Bronchial epithelial cell (primary cell): Measurements from ENCODE around the gene ERP27. TPM values are rescaled to one million over a fixed set of nuclear protein-coding genes. Genes with fewer than 3 reads are reported as not detected.

Experiments
- DNase-seq: peaks from one replicate; pipeline ENCODE4 v3.0.0-alpha.2; 2010; ENCODE audit warnings: low read depth
- FAIRE-seq: peaks from 2 replicates; lab custom pipeline; 2011; peaks lifted over from hg19 to GRCh38; lab: Jason Lieb, UNC
- H3K27me3 ChIP-seq: 2 replicates; pipeline ENCODE4 v1.5.1; 2011; ENCODE audit warnings: low read length; ENCODE audit not compliant: control insufficient read depth, insufficient read depth
- H3K36me3 ChIP-seq: 2 replicates; pipeline ENCODE4 v1.5.1; 2011; ENCODE audit warnings: low read length; ENCODE audit not compliant: control insufficient read depth, insufficient read depth
- H3K4me3 ChIP-seq: 2 replicates; pipeline ENCODE4 v1.5.1; 2011; ENCODE audit warnings: mild to moderate bottlenecking, low read depth, low read length, control low read depth
- total RNA-seq: library from RNA; depleted of rRNA; stranded (reverse); fragments of >200 nt; gene quantifications from 2 replicates; pipeline ENCODE4 v1.2.1, GENCODE V29; 2014
- TF ChIP-seq, protein P1 (sequence below): IDR thresholded peaks from 2 replicates; pipeline ENCODE4 v1.5.1; 2011; ENCODE audit warnings: mild to moderate bottlenecking, moderate library complexity, low read length, control low read depth, inconsistent platforms; ENCODE audit not compliant: insufficient read depth, severe bottlenecking

The ERP27 gene
- total RNA-seq, 1 donor from 2014 or later: not detected

- DNase-seq: peak; percentile 44
- no peaks in the 10 kb centered on the region for H3K27me3 ChIP-seq
- TF ChIP-seq, protein P1, sequence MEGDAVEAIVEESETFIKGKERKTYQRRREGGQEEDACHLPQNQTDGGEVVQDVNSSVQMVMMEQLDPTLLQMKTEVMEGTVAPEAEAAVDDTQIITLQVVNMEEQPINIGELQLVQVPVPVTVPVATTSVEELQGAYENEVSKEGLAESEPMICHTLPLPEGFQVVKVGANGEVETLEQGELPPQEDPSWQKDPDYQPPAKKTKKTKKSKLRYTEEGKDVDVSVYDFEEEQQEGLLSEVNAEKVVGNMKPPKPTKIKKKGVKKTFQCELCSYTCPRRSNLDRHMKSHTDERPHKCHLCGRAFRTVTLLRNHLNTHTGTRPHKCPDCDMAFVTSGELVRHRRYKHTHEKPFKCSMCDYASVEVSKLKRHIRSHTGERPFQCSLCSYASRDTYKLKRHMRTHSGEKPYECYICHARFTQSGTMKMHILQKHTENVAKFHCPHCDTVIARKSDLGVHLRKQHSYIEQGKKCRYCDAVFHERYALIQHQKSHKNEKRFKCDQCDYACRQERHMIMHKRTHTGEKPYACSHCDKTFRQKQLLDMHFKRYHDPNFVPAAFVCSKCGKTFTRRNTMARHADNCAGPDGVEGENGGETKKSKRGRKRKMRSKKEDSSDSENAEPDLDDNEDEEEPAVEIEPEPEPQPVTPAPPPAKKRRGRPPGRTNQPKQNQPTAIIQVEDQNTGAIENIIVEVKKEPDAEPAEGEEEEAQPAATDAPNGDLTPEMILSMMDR: peak; percentile 11
- H3K36me3 ChIP-seq: no peaks in the 10 kb centered on the region
- no peak for FAIRE-seq
- H3K4me3 ChIP-seq: no peak overlapping the region
Measured at GRCh38 chr12:14936224-14936861, 2.0 kb downstream of the ERP27 start.

DNA sequence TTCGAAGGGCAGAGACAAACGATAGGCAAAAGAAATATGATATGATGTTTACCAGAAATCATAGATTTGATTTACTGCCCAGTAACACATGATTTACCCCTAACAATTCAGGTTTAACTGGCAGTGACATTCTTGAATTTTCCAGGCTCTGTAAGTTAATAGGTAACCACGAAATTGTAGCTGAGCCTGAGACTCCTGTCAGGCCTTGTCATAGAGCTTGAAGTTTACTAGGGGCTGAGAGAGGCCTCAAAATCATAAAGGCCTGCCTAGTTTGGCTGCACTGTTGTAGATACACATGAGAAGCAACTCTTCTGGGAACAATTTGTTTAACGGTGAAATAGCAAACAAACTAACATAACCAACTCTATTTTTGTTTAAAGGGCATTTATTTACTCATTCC lies 3.3 kb downstream of the ERP27 start:
- no peak for DNase-seq
- H3K36me3 ChIP-seq: no peaks in the 10 kb centered on the region
- FAIRE-seq: no peak

DNA sequence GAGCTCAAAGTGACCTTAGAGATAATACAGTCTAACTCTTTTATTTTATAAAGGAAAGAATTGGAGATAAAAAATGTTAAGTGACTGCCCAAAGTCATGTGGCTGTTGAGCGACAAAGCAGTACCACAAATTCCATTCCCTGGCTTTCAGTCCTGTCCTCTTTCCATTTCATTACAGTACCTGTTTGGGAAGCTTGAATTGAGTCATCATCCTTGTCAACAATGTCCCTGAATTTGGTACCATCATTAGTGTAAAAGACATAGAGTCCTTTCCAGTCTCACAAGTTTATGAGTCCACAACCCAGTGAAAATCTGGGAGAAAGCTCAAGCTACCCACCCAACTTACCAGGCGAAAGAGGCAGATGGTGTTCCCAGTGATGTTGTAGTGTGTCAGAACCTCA lies 3.8 kb downstream of the ERP27 start:
- Histone ChIP-seq H3K4me3 (no peak overlapping the region), H3K27me3 (no peaks in the 10 kb centered on the region), H3K36me3 (no peaks in the 10 kb centered on the region)
- FAIRE-seq (no peak), DNase-seq (no peak)
- TF ChIP-seq, protein P1: no peak

More for the DNA sequence above, 3.3 kb downstream of the ERP27 start:
- Histone ChIP-seq H3K27me3 (no peaks in the 10 kb centered on the region), H3K4me3 (no peak overlapping the region)
- TF ChIP-seq, protein P1: no peak

- TF ChIP-seq, protein P1: no peak
- FAIRE-seq (no peak), DNase-seq (peak; percentile 79)
- H3K4me3 ChIP-seq: no peak overlapping the region
- H3K27me3 ChIP-seq: no peaks in the 10 kb centered on the region
- H3K36me3 ChIP-seq: no peaks in the 10 kb centered on the region
Measured at GRCh38 chr12:14931791-14932560, 6.4 kb downstream of the ERP27 start.

DNA sequence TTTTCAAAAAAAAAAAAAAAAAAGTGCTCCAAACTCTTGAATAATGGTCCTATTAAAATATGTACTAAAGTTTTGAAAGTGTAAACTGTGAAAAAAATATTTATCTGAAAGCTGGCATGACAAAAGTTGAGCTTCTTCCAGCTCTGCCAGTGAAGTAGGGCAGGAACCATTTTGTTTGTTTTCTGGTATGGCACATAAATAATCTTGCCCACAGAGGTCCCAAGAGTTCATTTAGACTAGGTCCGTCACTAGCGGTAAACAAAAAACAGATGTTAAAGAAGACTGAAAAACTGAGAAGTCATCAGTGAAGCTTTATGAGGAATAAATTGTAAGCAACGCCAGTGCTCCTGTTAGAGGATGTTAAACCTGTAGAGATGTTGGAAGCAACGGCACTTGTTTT lies 7.0 kb downstream of the ERP27 start:
- H3K27me3 ChIP-seq: no peaks in the 10 kb centered on the region
- FAIRE-seq (no peak), DNase-seq (no peak)
- H3K36me3 ChIP-seq: no peaks in the 10 kb centered on the region
- H3K4me3 ChIP-seq: no peak overlapping the region
- TF ChIP-seq, protein P1: no peak
